Neural cell (in vitro differentiated cells): ENCODE data around the gene ZCCHC17. TPM values are rescaled to one million over a fixed set of nuclear protein-coding genes. Genes with fewer than 3 reads are reported as not detected.

Experiments
- H2AFZ ChIP-seq: fragments of 200-600, 300-800 bp; sonication (generic), shearing (Covaris generic); 2 replicates; pipeline ENCODE4 v1.6.0; 2014; ENCODE audit warnings: low read depth, mild to moderate bottlenecking, antibody characterized with exemption, low read length, moderate library complexity
- H3F3A ChIP-seq: fragments of 200-600 bp; shearing (Covaris generic); 2 replicates; pipeline ENCODE4 v1.6.1; 2016; ENCODE audit warnings: mild to moderate bottlenecking, moderate library complexity, mixed read lengths, antibody characterized with exemption, low read length; ENCODE audit not compliant: insufficient read depth, poor library complexity, severe bottlenecking
- H3K27ac ChIP-seq: fragments of 200-600, 300-800 bp; sonication (generic), shearing (Covaris generic); 2 replicates; pipeline ENCODE4 v1.5.1; 2014; ENCODE audit warnings: mild to moderate bottlenecking, low read length, moderate library complexity
- H3K27me3 ChIP-seq: fragments of 300-800, 200-600 bp; sonication (generic), shearing (Covaris generic); 2 replicates; pipeline ENCODE4 v1.6.0; 2014; ENCODE audit warnings: mild to moderate bottlenecking, low read depth, low read length, moderate library complexity; ENCODE audit not compliant: insufficient read depth
- H3K36me3 ChIP-seq: fragments of 300-800, 200-600 bp; sonication (generic), shearing (Covaris generic); 2 replicates; pipeline ENCODE4 v1.5.1; 2014; ENCODE audit warnings: mild to moderate bottlenecking, antibody characterized with exemption, low read length, moderate library complexity; ENCODE audit not compliant: insufficient read depth
- H3K4me2 ChIP-seq: fragments of 300-800, 200-600 bp; sonication (generic), shearing (Covaris generic); 2 replicates; pipeline ENCODE4 v1.6.0; 2014; ENCODE audit warnings: mild to moderate bottlenecking, low read length
- H3K4me3 ChIP-seq: fragments of 300-800, 200-600 bp; sonication (generic), shearing (Covaris generic); 2 replicates; pipeline ENCODE4 v1.5.1; 2014; ENCODE audit warnings: mild to moderate bottlenecking, low read length, moderate library complexity
- H3K79me2 ChIP-seq: fragments of 200-600 bp; shearing (Covaris generic); replicated peaks from 2 replicates; pipeline ENCODE4 v1.6.0; 2014; ENCODE audit warnings: mild to moderate bottlenecking, low read length, moderate library complexity; ENCODE audit not compliant: insufficient read depth
- H3K9ac ChIP-seq: fragments of 300-800, 200-600 bp; sonication (generic), shearing (Covaris generic); 2 replicates; pipeline ENCODE4 v1.6.1; 2016; ENCODE audit warnings: mild to moderate bottlenecking, low read length, mixed read lengths
- H3K9me2 ChIP-seq: fragments of 200-600 bp; shearing (Covaris generic); 2 replicates; pipeline ENCODE4 v1.6.1; 2016; ENCODE audit warnings: mild to moderate bottlenecking, low read length, mixed read lengths; ENCODE audit not compliant: insufficient read depth
- H3K9me3 ChIP-seq: fragments of 200-600, 300-800 bp; sonication (generic), shearing (Covaris generic); 2 replicates; pipeline ENCODE4 v1.6.1; 2016; ENCODE audit warnings: mild to moderate bottlenecking, mixed run types, low read length, moderate library complexity, mixed read lengths
- H4K20me1 ChIP-seq: fragments of 200-600 bp; shearing (Covaris generic); 2 replicates; pipeline ENCODE4 v1.6.1; 2016; ENCODE audit warnings: mild to moderate bottlenecking, mixed run types; ENCODE audit not compliant: insufficient read depth
- CTCF ChIP-seq: fragments of 450-650 bp; IDR thresholded peaks from 2 replicates; pipeline ENCODE4 v1.5.1; 2014; ENCODE audit warnings: antibody characterized with exemption, mild to moderate bottlenecking, moderate library complexity; ENCODE audit not compliant: poor library complexity, severe bottlenecking
- EP300 ChIP-seq: fragments of 450-650 bp; conservative IDR thresholded peaks from 2 replicates; pipeline ENCODE4 v1.6.1; 2014; ENCODE audit warnings: antibody characterized with exemption, mild to moderate bottlenecking, moderate library complexity; ENCODE audit not compliant: poor library complexity, severe bottlenecking
- EZH2 ChIP-seq: fragments of 200-600, 300-800 bp; shearing (Covaris generic), sonication (generic); IDR thresholded peaks from 2 replicates; pipeline ENCODE4 v1.6.1; 2014; ENCODE audit warnings: antibody characterized with exemption, low read length, borderline replicate concordance, mild to moderate bottlenecking; ENCODE audit not compliant: insufficient read depth, poor library complexity, severe bottlenecking
- MXI1 ChIP-seq: fragments of 450-650 bp; conservative IDR thresholded peaks from 2 replicates; pipeline ENCODE4 v1.6.1; 2014; ENCODE audit warnings: antibody characterized with exemption, mild to moderate bottlenecking; ENCODE audit not compliant: poor library complexity, severe bottlenecking
- POLR2AphosphoS5 ChIP-seq: IDR thresholded peaks from 2 replicates; pipeline ENCODE4 v1.6.1; 2012
- RAD21 ChIP-seq: fragments of 450-650 bp; conservative IDR thresholded peaks from 2 replicates; pipeline ENCODE4 v1.6.1; 2014; ENCODE audit warnings: antibody characterized with exemption, mild to moderate bottlenecking, moderate library complexity
- REST ChIP-seq: IDR thresholded peaks from 2 replicates; pipeline ENCODE4 v1.6.1; 2012; ENCODE audit warnings: borderline replicate concordance
- SMC3 ChIP-seq: fragments of 450-650 bp; conservative IDR thresholded peaks from 2 replicates; pipeline ENCODE4 v1.6.1; 2014; ENCODE audit warnings: antibody characterized with exemption, mild to moderate bottlenecking, moderate library complexity; ENCODE audit not compliant: poor library complexity
- TAF1 ChIP-seq: IDR thresholded peaks from 2 replicates; pipeline ENCODE4 v1.6.1; 2012; ENCODE audit warnings: low read depth
- polyA plus RNA-seq: library from polyadenylated mRNA; depleted of rRNA; stranded (reverse); fragments of >200 nt; gene quantifications from 2 replicates; pipeline ENCODE4 v1.2.3, GENCODE V29; 2014

Gene ZCCHC17
- polyA plus RNA-seq, 1 donor from 2014 or later: 146 TPM

- H3K27me3 ChIP-seq: no peaks in the 10 kb centered on the region
- TF ChIP-seq REST: no peak
- TF ChIP-seq EZH2: no peak
- TF ChIP-seq SMC3: no peak
- no peaks in the 10 kb centered on the region for H3K9me2 ChIP-seq
- no peaks in the 10 kb centered on the region for H3F3A ChIP-seq
- H3K4me3 ChIP-seq: no peak overlapping the region
- no peak overlapping the region for H3K4me2 ChIP-seq
- no peaks in the 10 kb centered on the region for H3K36me3 ChIP-seq
- H3K79me2 ChIP-seq: no peaks in the 10 kb centered on the region
- no peaks in the 10 kb centered on the region for H4K20me1 ChIP-seq
- H3K9ac ChIP-seq: no peak overlapping the region
- no peaks in the 10 kb centered on the region for H3K9me3 ChIP-seq
- H3K27ac ChIP-seq: no peak overlapping the region
- H2AFZ ChIP-seq: no peak overlapping the region
These were observed 47.7 kb downstream of the ZCCHC17 start for GRCh38 chr1:31344503-31344902.

- H3K9me2 ChIP-seq: no peaks in the 10 kb centered on the region
- H3K27ac ChIP-seq: no peak overlapping the region
- no peaks in the 10 kb centered on the region for H3K9me3 ChIP-seq
- no peaks in the 10 kb centered on the region for H4K20me1 ChIP-seq
- no peak overlapping the region for H3K4me3 ChIP-seq
- no peaks in the 10 kb centered on the region for H3K79me2 ChIP-seq
- no peaks in the 10 kb centered on the region for H3F3A ChIP-seq
- H3K27me3 ChIP-seq: no peaks in the 10 kb centered on the region
- no peak overlapping the region for H2AFZ ChIP-seq
- H3K4me2 ChIP-seq: no peak overlapping the region
- TF ChIP-seq POLR2AphosphoS5 (no peak), EZH2 (no peak), REST (no peak), TAF1 (no peak), CTCF (no peak), SMC3 (no peak), MXI1 (no peak), RAD21 (no peak), EP300 (no peak)
- H3K36me3 ChIP-seq: no peaks in the 10 kb centered on the region
- H3K9ac ChIP-seq: no peak overlapping the region
These were observed 48.8 kb downstream of the ZCCHC17 start for GRCh38 chr1:31345635-31346034.
